DOHH2 (cell line): ENCODE measurements around the gene PRDM2.

ENCODE experiments used
- CTCF ChIP-seq: fragments of 200-600 bp; sonication (generic); IDR thresholded peaks from one replicate; pipeline ENCODE4 v1.5.1; 2014; ENCODE audit warnings: antibody characterized with exemption, mild to moderate bottlenecking, low read depth, low read length; ENCODE audit not compliant: poor library complexity, severe bottlenecking
- EZH2phosphoT487 ChIP-seq: fragments of 200-600 bp; sonication (generic); IDR thresholded peaks from 2 replicates; pipeline ENCODE4 v1.6.1; 2017; ENCODE audit warnings: borderline replicate concordance, mild to moderate bottlenecking, antibody characterized with exemption, low read length, moderate library complexity, mixed read lengths

GRCh38 chr1:13865851-13866250 is 165.9 kb downstream of the PRDM2 start:
- TF ChIP-seq CTCF, result no peak
- no peak for TF ChIP-seq EZH2phosphoT487
